SH-SY5Y (cell line): ENCODE results near the gene LTB.

Source experiments
- GATA2 ChIP-seq: IDR thresholded peaks from 2 replicates; pipeline ENCODE4 v1.6.1; 2011; ENCODE audit warnings: mild to moderate bottlenecking, low read depth, low read length
- GATA3 ChIP-seq: IDR thresholded peaks from 2 replicates; pipeline ENCODE4 v1.6.1; 2011; ENCODE audit warnings: low read depth, mild to moderate bottlenecking, low read length, moderate library complexity

Gene LTB

DNA sequence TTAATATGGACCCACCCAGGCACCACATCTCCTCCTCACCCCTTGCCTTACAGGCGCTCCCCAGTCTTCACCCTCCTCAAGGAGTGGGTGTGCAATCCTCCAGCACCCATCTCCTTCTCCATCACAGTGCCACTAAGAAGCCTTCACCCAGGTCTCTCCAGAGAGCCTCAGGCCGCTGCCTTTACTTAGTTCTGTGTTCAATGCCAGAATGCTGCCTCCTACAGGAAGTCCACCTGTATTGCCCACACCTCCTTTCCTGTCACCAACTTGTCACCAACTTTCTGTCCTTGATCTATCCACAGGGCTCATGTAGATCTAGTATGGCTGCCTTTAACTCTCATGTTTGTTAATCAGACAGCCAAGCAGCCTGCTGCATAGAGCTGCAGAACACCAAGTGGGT is 3.3 kb upstream of the LTB start:
- TF ChIP-seq GATA3 (no peak), GATA2 (no peak)

GRCh38 chr6:31581434-31582229 is 592 bp downstream of the LTB start:
- no peak for TF ChIP-seq GATA2
- TF ChIP-seq GATA3 = no peak

- TF ChIP-seq GATA2 (no peak), GATA3 (no peak)
Observed at GRCh38 chr6:31580807-31581433, 1.3 kb downstream of the LTB start.

GRCh38 chr6:31580438-31580740 is 1.8 kb downstream of the LTB start:
- TF ChIP-seq GATA3 (no peak), GATA2 (no peak)

GRCh38 chr6:31579546-31580437 is 2.4 kb downstream of the LTB start:
- no peak for TF ChIP-seq GATA3
- no peak for TF ChIP-seq GATA2

DNA sequence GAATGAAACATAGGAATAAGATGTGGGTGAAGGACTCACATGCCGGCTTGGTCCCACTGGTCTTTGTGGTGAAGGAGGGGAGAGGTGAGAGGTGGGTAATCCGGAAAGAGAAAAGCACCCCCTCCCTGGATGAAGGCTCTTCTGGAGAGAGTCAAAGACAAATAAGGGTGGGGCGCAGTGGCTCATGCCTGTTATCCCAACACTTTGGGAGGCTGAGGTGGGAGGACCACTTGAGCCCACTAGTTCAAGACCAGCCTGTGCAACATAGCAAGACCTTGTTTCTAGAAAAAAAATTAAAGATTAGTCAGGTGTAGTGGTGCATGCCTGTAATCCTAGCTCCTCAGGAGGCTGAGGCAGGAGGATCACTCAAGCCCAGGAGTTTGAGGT is 3.1 kb downstream of the LTB start:
- no peak for TF ChIP-seq GATA2
- no peak for TF ChIP-seq GATA3

GRCh38 chr6:31578184-31579118 is 3.8 kb downstream of the LTB start:
- TF ChIP-seq GATA3 (no peak), GATA2 (no peak)

DNA sequence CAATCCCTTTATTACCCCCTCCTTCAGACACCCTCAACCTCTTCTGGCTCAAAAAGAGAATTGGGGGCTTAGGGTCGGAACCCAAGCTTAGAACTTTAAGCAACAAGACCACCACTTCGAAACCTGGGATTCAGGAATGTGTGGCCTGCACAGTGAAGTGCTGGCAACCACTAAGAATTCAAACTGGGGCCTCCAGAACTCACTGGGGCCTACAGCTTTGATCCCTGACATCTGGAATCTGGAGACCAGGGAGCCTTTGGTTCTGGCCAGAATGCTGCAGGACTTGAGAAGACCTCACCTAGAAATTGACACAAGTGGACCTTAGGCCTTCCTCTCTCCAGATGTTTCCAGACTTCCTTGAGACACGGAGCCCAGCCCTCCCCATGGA is 4.7 kb downstream of the LTB start:
- no peak for TF ChIP-seq GATA3

GRCh38 chr6:31576897-31577578 is 5.2 kb downstream of the LTB start:
- TF ChIP-seq GATA2 = no peak
- TF ChIP-seq GATA3 = no peak

DNA sequence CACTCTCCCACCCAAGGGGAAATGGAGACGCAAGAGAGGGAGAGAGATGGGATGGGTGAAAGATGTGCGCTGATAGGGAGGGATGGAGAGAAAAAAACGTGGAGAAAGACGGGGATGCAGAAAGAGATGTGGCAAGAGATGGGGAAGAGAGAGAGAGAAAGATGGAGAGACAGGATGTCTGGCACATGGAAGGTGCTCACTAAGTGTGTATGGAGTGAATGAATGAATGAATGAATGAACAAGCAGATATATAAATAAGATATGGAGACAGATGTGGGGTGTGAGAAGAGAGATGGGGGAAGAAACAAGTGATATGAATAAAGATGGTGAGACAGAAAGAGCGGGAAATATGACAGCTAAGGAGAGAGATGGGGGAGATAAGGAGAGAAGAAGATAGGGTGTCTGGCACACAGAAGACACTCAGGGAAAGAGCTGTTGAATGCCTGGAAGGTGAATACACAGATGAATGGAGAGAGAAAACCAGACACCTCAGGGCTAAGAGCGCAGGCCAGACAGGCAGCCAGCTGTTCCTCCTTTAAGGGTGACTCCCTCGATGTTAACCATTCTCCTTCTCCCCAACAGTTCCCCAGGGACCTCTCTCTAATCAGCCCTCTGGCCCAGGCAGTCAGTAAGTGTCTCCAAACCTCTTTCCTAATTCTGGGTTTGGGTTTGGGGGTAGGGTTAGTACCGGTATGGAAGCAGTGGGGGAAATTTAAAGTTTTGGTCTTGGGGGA is 6.1 kb downstream of the LTB start:
- no peak; the same call in 1 of the 2 replicates for TF ChIP-seq GATA3
- TF ChIP-seq GATA2 = peak; percentile 52; the same call in 1 of the 2 replicates

- TF ChIP-seq GATA3 (no peak), GATA2 (no peak)
Observed at GRCh38 chr6:31575335-31575901, 6.8 kb downstream of the LTB start, which contains the start of gene TNF. TSS of gene TNF (plus strand) at chr6:31575565. CDS start at chr6:31575742, 177 bp downstream.
